ENCODE data around the gene ETV3.

The ETV3 gene

GRCh38 chr1:157091186-157091585 lies 47.0 kb downstream of the ETV3 start:
- DNase-seq (ENCODE audit: low spot score) = no peak

- DNase-seq (ENCODE audit: low spot score) = no peak
Observed at GRCh38 chr1:157090771-157091170, 47.4 kb downstream of the ETV3 start.

- DNase-seq (ENCODE audit: low spot score) = peak; percentile 90
Observed at GRCh38 chr1:157090196-157090647, 48.0 kb downstream of the ETV3 start.

GRCh38 chr1:157089789-157090188 lies 48.4 kb downstream of the ETV3 start:
- no peak for DNase-seq (ENCODE audit: low spot score)

- DNase-seq (ENCODE audit: low spot score) = no peak
Observed at GRCh38 chr1:157088607-157089006, 49.6 kb downstream of the ETV3 start.

GRCh38 chr1:157087030-157087429 lies 51.2 kb downstream of the ETV3 start:
- DNase-seq (ENCODE audit: low spot score) = no peak

- DNase-seq (ENCODE audit: low spot score) = no peak
Observed at GRCh38 chr1:157086299-157086698, 51.9 kb downstream of the ETV3 start.

- no peak for DNase-seq (ENCODE audit: low spot score)
Observed at GRCh38 chr1:157085421-157085820, 52.8 kb downstream of the ETV3 start.

GRCh38 chr1:157084720-157085119 lies 53.5 kb downstream of the ETV3 start:
- DNase-seq (ENCODE audit: low spot score) = no peak

- DNase-seq (ENCODE audit: low spot score) = no peak
Observed at GRCh38 chr1:157081707-157082106, 56.5 kb downstream of the ETV3 start.

GRCh38 chr1:157080714-157081113 lies 57.5 kb downstream of the ETV3 start:
- DNase-seq (ENCODE audit: low spot score) = no peak

GRCh38 chr1:157077394-157077793 lies 60.8 kb downstream of the ETV3 start:
- DNase-seq (ENCODE audit: low spot score) = no peak

- peak; percentile 40 for DNase-seq (ENCODE audit: low spot score)
Observed at GRCh38 chr1:157073944-157074685, 64.1 kb downstream of the ETV3 start.

Data from NAMALWA (cell line).